ENCODE results near the gene THSD7B.

THSD7B gene

DNA sequence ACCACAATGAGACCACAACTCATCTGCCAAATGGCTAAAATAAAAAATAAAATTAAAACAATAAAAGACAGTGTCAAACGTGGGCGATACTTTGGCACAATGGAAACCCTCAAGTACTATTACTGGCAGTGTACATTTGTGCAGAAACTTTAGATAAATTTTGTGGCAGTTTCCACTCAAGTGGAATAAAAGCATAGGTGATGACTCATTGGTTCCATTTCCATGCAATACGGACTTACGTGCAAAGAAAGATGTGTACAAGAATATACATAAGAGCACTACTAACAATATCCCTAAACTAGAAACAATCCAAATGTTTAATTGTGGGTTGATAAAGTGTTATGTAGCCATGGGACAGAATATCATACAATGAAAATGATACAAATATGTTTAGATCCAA, 940.0 kb downstream of the THSD7B start:
- no peak for DNase-seq (ENCODE audit: low read depth)

GRCh38 chr2:137706786-137707613, 941.7 kb downstream of the THSD7B start:
- no peak for DNase-seq (ENCODE audit: low read depth)

DNA sequence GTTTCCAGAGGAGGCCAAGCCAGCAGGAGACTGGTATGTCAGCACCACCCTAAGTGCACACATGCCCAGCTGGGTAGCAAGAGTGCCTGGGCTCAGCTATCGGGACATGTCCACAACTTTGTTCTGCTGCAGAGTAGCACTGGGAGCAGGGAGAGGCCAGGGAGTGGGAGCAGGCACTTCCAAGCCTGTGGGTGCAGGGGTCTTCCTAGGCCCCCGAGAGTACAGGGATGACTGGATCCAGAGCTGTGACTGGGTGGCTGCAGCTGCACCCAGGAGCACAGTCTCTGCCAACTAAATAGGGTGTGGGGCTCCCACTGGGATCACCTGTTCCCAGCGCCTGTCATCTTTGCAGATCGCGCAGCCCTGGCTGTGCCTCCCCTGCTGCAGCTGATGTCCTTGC, 943.0 kb downstream of the THSD7B start:
- no peak for DNase-seq (ENCODE audit: low read depth)

DNA sequence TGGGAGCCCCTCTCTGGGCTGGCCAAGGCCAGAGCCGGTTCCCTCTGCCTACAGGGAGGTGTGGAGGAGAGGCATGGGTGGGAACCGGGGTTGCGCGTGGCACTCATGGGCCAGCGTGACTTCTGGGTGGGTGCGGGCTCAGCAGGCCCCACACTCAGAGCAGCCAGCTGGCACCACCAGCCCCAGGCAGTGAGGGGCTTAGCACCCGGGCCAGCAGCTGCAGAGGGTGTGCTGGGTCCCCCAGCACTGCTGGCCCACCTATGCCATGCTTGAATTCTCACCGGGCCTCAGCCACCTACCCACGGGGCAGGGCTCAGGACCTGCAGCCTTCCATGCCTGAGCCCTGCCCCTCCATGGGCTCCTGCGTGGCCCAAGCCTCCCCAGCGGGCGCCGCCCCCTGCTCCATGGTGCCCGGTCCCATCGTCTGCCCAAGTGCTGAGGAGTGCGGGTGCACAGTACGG, 950.4 kb downstream of the THSD7B start:
- no peak for DNase-seq (ENCODE audit: low read depth)

DNA sequence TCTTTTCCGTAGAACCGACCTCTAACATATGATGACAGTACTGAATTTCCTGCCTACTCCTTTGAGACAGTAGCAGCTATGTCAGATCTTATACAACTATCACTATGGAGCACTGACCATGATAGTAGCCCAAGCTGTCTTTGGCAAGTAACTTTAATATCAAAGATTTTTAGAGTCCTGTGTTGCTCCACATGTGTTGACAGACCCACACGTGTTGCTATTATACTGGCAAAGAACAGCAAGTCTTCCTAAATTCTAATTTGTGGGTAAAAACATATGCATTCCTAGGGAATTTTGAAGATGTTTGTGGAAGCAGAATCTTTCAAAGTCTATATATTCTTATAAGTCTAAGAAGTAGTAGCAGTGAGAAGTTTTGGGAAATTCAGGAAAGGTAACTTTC, 953.4 kb downstream of the THSD7B start:
- DNase-seq (ENCODE audit: low read depth): no peak

DNA sequence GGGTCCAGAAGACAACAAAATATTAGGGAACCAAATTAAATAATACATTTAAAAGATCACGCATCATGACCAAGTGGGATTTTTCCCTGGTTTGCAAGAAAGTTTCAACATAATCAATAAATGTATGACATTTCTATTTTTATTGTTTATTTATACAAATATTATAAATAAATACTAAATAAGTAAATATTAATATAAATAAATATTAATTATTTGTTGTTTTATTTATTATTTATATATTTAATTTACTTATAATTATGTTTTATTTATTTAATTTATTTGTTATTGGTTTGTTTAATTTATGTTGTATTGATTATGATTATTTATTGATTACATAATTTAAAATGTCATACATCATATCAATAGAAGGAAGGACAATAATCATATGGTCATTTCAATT, 956.4 kb downstream of the THSD7B start:
- DNase-seq (ENCODE audit: low read depth): no peak

DNA sequence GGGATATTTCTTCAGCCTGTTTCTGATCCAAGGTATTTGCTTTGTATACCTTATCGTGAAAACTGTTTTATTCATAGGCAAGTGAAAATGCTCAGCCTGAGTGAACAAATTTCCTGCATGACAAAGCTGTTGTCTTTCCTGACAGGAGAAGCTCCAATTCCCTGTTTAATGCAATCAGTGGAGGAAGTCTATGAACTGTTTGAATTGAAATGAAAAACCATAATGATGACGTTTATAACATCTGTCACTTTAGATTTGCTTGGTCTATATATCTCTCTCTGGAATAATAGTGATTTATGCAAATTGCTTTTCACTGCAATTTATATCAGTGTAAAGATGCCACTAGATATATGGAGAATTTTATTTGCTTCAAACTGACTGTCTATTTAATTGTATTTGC, 959.6 kb downstream of the THSD7B start:
- DNase-seq (ENCODE audit: low read depth): no peak
